H9 (cell line): ENCODE data around the gene PPP2R1A. TPM values are rescaled to one million over a fixed set of nuclear protein-coding genes. Genes with fewer than 3 reads are reported as not detected.

Source experiments
- DNase-seq: peaks from one replicate; pipeline ENCODE4 v3.0.0-alpha.2; 2017
- H2AFZ ChIP-seq: one replicate; pipeline ENCODE4 v1.6.1; 2013; ENCODE audit warnings: mild to moderate bottlenecking, low read length, control low read depth, moderate library complexity
- H2AK5ac ChIP-seq: 2 replicates; pipeline ENCODE4 v1.6.1; 2013; ENCODE audit warnings: low read length, control low read depth, mixed read lengths; ENCODE audit not compliant: insufficient read length
- H2BK120ac ChIP-seq: one replicate; pipeline ENCODE4 v1.6.1; 2013; ENCODE audit warnings: low read depth, mild to moderate bottlenecking, low read length, control low read depth, inconsistent platforms; ENCODE audit not compliant: poor library complexity, severe bottlenecking
- H2BK12ac ChIP-seq: 2 replicates; pipeline ENCODE4 v1.6.1; 2013; ENCODE audit warnings: low read length, control low read depth, mixed read lengths, low read depth; ENCODE audit not compliant: insufficient read length
- H2BK15ac ChIP-seq: 2 replicates; pipeline ENCODE4 v1.6.1; 2013; ENCODE audit warnings: low read depth, low read length, control low read depth
- H2BK20ac ChIP-seq: one replicate; pipeline ENCODE4 v1.6.1; 2013; ENCODE audit warnings: low read depth, mild to moderate bottlenecking, low read length, control low read depth, inconsistent platforms; ENCODE audit not compliant: poor library complexity, severe bottlenecking
- H2BK5ac ChIP-seq: 2 replicates; pipeline ENCODE4 v1.6.1; 2013; ENCODE audit warnings: low read length, control low read depth, mixed read lengths; ENCODE audit not compliant: insufficient read length
- H3K14ac ChIP-seq: 2 replicates; pipeline ENCODE4 v1.6.1; 2013; ENCODE audit warnings: low read length, control low read depth; ENCODE audit not compliant: insufficient read depth
- H3K18ac ChIP-seq: 2 replicates; pipeline ENCODE4 v1.6.1; 2013; ENCODE audit warnings: low read depth, mild to moderate bottlenecking, mixed read lengths, low read length, control low read depth; ENCODE audit not compliant: insufficient read length
- H3K23ac ChIP-seq: 2 replicates; pipeline ENCODE4 v1.6.1; 2013; ENCODE audit warnings: low read length, control low read depth, mixed read lengths, low read depth; ENCODE audit not compliant: insufficient read length
- H3K23me2 ChIP-seq: 2 replicates; pipeline ENCODE4 v1.6.1; 2013; ENCODE audit warnings: low read depth, mild to moderate bottlenecking, mixed read lengths, low read length, control low read depth; ENCODE audit not compliant: insufficient read length, poor library complexity, severe bottlenecking
- H3K27ac ChIP-seq: 2 replicates; pipeline ENCODE4 v1.5.1; 2013; ENCODE audit warnings: low read length, control low read depth, mixed read lengths, low read depth; ENCODE audit not compliant: insufficient read length
- H3K27me3 ChIP-seq: 2 replicates; pipeline ENCODE4 v1.6.1; 2013; ENCODE audit warnings: low read length, control low read depth, inconsistent platforms; ENCODE audit not compliant: insufficient read depth
- H3K4ac ChIP-seq: 2 replicates; pipeline ENCODE4 v1.6.1; 2013; ENCODE audit warnings: low read depth, mild to moderate bottlenecking, control low read depth, inconsistent platforms, low read length, moderate library complexity
- H3K4me1 ChIP-seq: 2 replicates; pipeline ENCODE4 v1.6.1; 2013; ENCODE audit warnings: low read length, control low read depth, inconsistent platforms; ENCODE audit not compliant: insufficient read depth
- H3K4me2 ChIP-seq: 2 replicates; pipeline ENCODE4 v1.6.1; 2013; ENCODE audit warnings: low read length, control low read depth, mixed read lengths; ENCODE audit not compliant: insufficient read length, insufficient read depth
- H3K56ac ChIP-seq: 2 replicates; pipeline ENCODE4 v1.6.1; 2013; ENCODE audit warnings: low read depth, mild to moderate bottlenecking, mixed read lengths, low read length, control low read depth; ENCODE audit not compliant: insufficient read length
- H3K79me1 ChIP-seq: 2 replicates; pipeline ENCODE4 v1.6.1; 2013; ENCODE audit warnings: low read depth, mild to moderate bottlenecking, moderate library complexity, low read length, control low read depth, inconsistent platforms; ENCODE audit not compliant: insufficient read depth, poor library complexity, severe bottlenecking
- H3K79me2 ChIP-seq: 2 replicates; pipeline ENCODE4 v1.6.1; 2013; ENCODE audit warnings: low read length, control low read depth, inconsistent platforms; ENCODE audit not compliant: insufficient read depth
- H3K9ac ChIP-seq: 2 replicates; pipeline ENCODE4 v1.6.1; 2013; ENCODE audit warnings: low read length, control low read depth, mixed read lengths; ENCODE audit not compliant: insufficient read length; ENCODE audit errors: extremely low read depth
- H3K9me3 ChIP-seq: one replicate; pipeline ENCODE4 v1.6.1; 2013; ENCODE audit warnings: low read depth, low read length, inconsistent platforms; ENCODE audit not compliant: control insufficient read depth
- H3T11ph ChIP-seq: one replicate; pipeline ENCODE4 v1.6.1; 2013; ENCODE audit warnings: mild to moderate bottlenecking, low read length, control low read depth, inconsistent platforms
- H4K20me1 ChIP-seq: one replicate; pipeline ENCODE4 v1.6.1; 2013; ENCODE audit not compliant: control insufficient read depth, insufficient read length, insufficient read depth
- H4K5ac ChIP-seq: 2 replicates; pipeline ENCODE4 v1.6.1; 2013; ENCODE audit warnings: low read depth, mild to moderate bottlenecking, mixed read lengths, low read length, control low read depth; ENCODE audit not compliant: insufficient read length
- H4K8ac ChIP-seq: replicated peaks from 2 replicates; pipeline ENCODE4 v1.6.1; 2013; ENCODE audit warnings: low read length, control low read depth, mixed read lengths, low read depth; ENCODE audit not compliant: insufficient read length
- H4K91ac ChIP-seq: 2 replicates; pipeline ENCODE4 v1.6.1; 2013; ENCODE audit warnings: low read depth, mild to moderate bottlenecking, moderate library complexity, mixed read lengths, low read length, control low read depth; ENCODE audit not compliant: insufficient read length
- H3K27ac Mint-ChIP-seq, 3 experiments: 2 replicates in 2 of 3; 3 replicates in 1 of 3; pipeline ENCODE4 v1.8.0; 2020 to 2021; ENCODE audit warnings: mixed read lengths in 3 of 3, mild to moderate bottlenecking in 1 of 3, moderate library complexity in 1 of 3
- H3K27me3 Mint-ChIP-seq: 2 replicates; pipeline ENCODE4 v1.8.0; 2021; ENCODE audit warnings: low read depth, mild to moderate bottlenecking, moderate library complexity, mixed read lengths
- H3K36me3 Mint-ChIP-seq, 3 experiments: 2 replicates in 2 of 3; 3 replicates in 1 of 3; pipeline ENCODE4 v1.8.0; 2020 to 2021; ENCODE audit warnings: low read depth in 3 of 3, mixed read lengths in 3 of 3; ENCODE audit not compliant: insufficient read depth in 1 of 3
- H3K4me1 Mint-ChIP-seq, 2 experiments: 2 replicates each; pipeline ENCODE4 v1.8.0; 2020; ENCODE audit warnings: mixed read lengths in 2 of 2
- H3K4me3 Mint-ChIP-seq, 2 experiments: 2 replicates in 1 of 2; 3 replicates in 1 of 2; pipeline ENCODE4 v1.8.0; 2020 to 2021; ENCODE audit warnings: mild to moderate bottlenecking in 2 of 2, mixed read lengths in 2 of 2, moderate library complexity in 1 of 2
- H3K9me3 Mint-ChIP-seq, 2 experiments: 2 replicates in 1 of 2; 3 replicates in 1 of 2; pipeline ENCODE4 v1.8.0; 2020; ENCODE audit warnings: mild to moderate bottlenecking in 2 of 2, mixed read lengths in 2 of 2, moderate library complexity in 1 of 2
- WGBS: extraction: QIAGEN DNeasy Blood & Tissue Kit; methylation state at CpG from one replicate; pipeline ENCODE4 v1.1.7; 2013; ENCODE audit warnings: missing lambda C conversion rate, low lambda C conversion rate, mixed read lengths; ENCODE audit not compliant: insufficient read length; ENCODE audit errors: extremely low coverage; 5-methylcytosine and 5-hydroxymethylcytosine counted together
- total RNA-seq: library from RNA; stranded (reverse); gene quantifications from 2 replicates; pipeline ENCODE4 v1.2.1, GENCODE V29; 2021
- TF ChIP-seq, protein P1 (sequence below): fragments of 200-600 bp; sonication (generic); conservative IDR thresholded peaks from 3 replicates; pipeline ENCODE4 v1.8.0; 2021; ENCODE audit warnings: antibody characterized with exemption, mild to moderate bottlenecking

The PPP2R1A gene
- total RNA-seq, 1 experiment from 2014 or later: 432 TPM

DNA sequence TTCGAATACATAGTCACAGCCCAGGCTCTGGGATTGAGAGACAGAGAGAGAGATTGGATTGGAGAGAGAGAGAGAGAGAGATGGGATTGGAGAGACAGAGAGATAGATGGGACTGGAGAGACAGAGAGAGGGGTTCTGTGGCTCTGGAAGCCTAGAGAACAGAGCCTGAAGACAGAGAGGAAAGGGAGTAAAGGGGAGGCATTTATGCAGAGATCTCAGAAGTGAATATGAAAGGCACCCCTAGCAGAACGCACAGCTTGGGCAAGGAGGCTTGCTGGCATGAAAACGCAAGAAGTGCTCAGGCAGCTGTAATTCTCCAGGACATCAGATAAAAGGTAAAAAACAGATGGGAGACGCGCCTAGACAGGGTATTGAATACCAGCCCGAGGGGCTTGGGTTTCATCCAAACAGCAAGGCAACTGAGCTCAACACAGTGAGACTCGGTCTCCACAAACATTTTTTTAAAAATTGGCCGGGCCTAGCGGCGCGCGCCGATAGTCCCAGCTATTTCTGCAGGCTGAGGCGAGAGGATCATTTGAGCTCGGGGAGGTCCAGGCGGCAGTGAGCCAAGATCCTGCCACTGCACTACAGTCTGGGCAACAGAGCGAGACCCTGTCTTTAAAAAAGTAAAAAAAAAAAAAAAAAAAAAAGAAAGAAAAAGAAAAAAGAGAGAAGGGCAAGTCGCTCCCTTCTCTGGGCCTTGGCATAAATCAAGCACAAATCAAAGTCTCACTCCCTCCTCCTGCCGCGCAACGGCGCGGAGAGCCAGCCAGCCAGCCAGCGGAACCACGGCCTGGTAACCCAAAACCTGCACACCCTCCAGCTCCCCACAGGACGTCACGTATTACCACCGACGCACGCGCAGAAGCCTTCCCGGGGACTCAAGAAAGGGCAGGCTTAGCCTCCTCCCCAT is 774 bp upstream of the PPP2R1A start:
- peaks cover 5% of the 10 kb centered on the region for H3K79me1 ChIP-seq
- no CpG with 5 or more reads among the region's 32 CpGs for whole genome bisulfite sequencing
- H4K91ac ChIP-seq: no peak overlapping the region
- no peak overlapping the region for H4K5ac ChIP-seq
- H3K9me3 ChIP-seq: no peaks in the 10 kb centered on the region
- H3K23me2 ChIP-seq: no peaks in the 10 kb centered on the region
- Mint-ChIP-seq H3K4me3 (peak overlapping the region; percentile 96 to 99), H3K9me3 (no peaks in the 10 kb centered on the region), H3K4me1 (peaks cover 25% of the 10 kb centered on the region in 2 experiments), H3K27ac (peak overlapping the region; percentile 98 to 100 (median 99)), H3K27me3 (no peaks in the 10 kb centered on the region), H3K36me3 (peaks cover 11 to 26% (median 22%) of the 10 kb centered on the region in 3 experiments)
- peak overlapping the region; percentile 38 for H3K27ac ChIP-seq
- no peak overlapping the region for H3K4ac ChIP-seq
- H3K18ac ChIP-seq: no peak overlapping the region
- TF ChIP-seq, protein P1, sequence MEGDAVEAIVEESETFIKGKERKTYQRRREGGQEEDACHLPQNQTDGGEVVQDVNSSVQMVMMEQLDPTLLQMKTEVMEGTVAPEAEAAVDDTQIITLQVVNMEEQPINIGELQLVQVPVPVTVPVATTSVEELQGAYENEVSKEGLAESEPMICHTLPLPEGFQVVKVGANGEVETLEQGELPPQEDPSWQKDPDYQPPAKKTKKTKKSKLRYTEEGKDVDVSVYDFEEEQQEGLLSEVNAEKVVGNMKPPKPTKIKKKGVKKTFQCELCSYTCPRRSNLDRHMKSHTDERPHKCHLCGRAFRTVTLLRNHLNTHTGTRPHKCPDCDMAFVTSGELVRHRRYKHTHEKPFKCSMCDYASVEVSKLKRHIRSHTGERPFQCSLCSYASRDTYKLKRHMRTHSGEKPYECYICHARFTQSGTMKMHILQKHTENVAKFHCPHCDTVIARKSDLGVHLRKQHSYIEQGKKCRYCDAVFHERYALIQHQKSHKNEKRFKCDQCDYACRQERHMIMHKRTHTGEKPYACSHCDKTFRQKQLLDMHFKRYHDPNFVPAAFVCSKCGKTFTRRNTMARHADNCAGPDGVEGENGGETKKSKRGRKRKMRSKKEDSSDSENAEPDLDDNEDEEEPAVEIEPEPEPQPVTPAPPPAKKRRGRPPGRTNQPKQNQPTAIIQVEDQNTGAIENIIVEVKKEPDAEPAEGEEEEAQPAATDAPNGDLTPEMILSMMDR: no peak
- H2AK5ac ChIP-seq: no peak overlapping the region
- H4K8ac ChIP-seq: no peak overlapping the region
- no peak overlapping the region for H2AFZ ChIP-seq
- peak overlapping the region; percentile 86 for H3K4me2 ChIP-seq
- no peak overlapping the region for H2BK120ac ChIP-seq
- H3K4me1 ChIP-seq: peaks cover 7% of the 10 kb centered on the region; the same call in 1 of the 2 replicates
- H3K79me2 ChIP-seq: peaks cover 27% of the 10 kb centered on the region
- DNase-seq: no peak
- no peak overlapping the region for H3K23ac ChIP-seq
- no peak overlapping the region for H3K56ac ChIP-seq
- peak overlapping the region; percentile 36 for H3K9ac ChIP-seq
- H4K20me1 ChIP-seq: no peaks in the 10 kb centered on the region
- H2BK15ac ChIP-seq: no peak overlapping the region
- no peak overlapping the region for H2BK5ac ChIP-seq
- no peak overlapping the region for H2BK12ac ChIP-seq
- H3K14ac ChIP-seq: no peak overlapping the region
- no peak overlapping the region for H2BK20ac ChIP-seq
- H3K27me3 ChIP-seq: no peaks in the 10 kb centered on the region
- no peak overlapping the region for H3T11ph ChIP-seq
